K562 (cell line): ENCODE results near the gene LARP4B. TPM values are rescaled to one million over a fixed set of nuclear protein-coding genes. Genes with fewer than 3 reads are reported as not detected.

Experiments used
- ATAC-seq: fragments of 200-7000 bp; cut with Tn5 transposase; 3 replicates; pipeline ENCODE4 v1.9.1; 2020; ENCODE audit warnings: moderate library complexity
- BruUV-seq: library from RNA; stranded (reverse); fragments of 400-500 nt; replicated peaks from 2 replicates; lab custom pipeline; 2021; lab: Mats Ljungman, UMichigan
- CTCF ChIA-PET: fragments of 300-600 bp; formaldehyde crosslinking; extraction: SDS; loops from one replicate; lab custom pipeline; 2021; ENCODE audit warnings: low intra/inter-chr PET ratio; lab: Yijun Ruan, JAX
- POLR2A ChIA-PET: fragments of 300-600, 350-650 bp; sonication (Branson Sonifier 250); formaldehyde crosslinking; extraction: SDS; loops from one replicate; lab custom pipeline; 2021; ENCODE audit warnings: antibody characterized with exemption, inconsistent platforms; lab: Yijun Ruan, JAX
- DNase-seq, 4 experiments: peaks; one replicate each; pipeline versions ENCODE4 v3.0.0 to v3.0.0-alpha.2; 2011 to 2018; ENCODE audit warnings: low spot score in 3 of 4, mixed read lengths in 3 of 4; ENCODE audit errors: extremely low read depth in 1 of 4
- FAIRE-seq: peaks from 2 replicates; lab custom pipeline; 2011; peaks lifted over from hg19 to GRCh38; lab: Jason Lieb, UNC
- H2AFZ ChIP-seq: 2 replicates; pipeline ENCODE4 v1.6.0; 2011; ENCODE audit warnings: low read depth, low read length, control low read depth, inconsistent platforms
- H3K27ac ChIP-seq: fragments of 200-600 bp; 3 replicates; pipeline ENCODE4 v1.8.0; 2011; ENCODE audit warnings: low read depth, mild to moderate bottlenecking, control low read depth, inconsistent platforms, low read length, moderate library complexity, mixed read lengths; ENCODE audit errors: extremely low read depth
- H3K27me3 ChIP-seq, 2 experiments: fragments of 300-600 bp in 1 of 2; 2 replicates in 1 of 2; 3 replicates in 1 of 2; pipeline versions ENCODE4 v1.6.0 to v1.8.0; 2011; ENCODE audit warnings: inconsistent platforms in 2 of 2, low read length in 2 of 2, mild to moderate bottlenecking in 1 of 2, mixed read lengths in 1 of 2, moderate library complexity in 1 of 2; ENCODE audit not compliant: control insufficient read depth in 2 of 2, insufficient read depth in 2 of 2
- H3K36me3 ChIP-seq: fragments of 300-600 bp; 3 replicates; pipeline ENCODE4 v1.8.0; 2011; ENCODE audit warnings: mild to moderate bottlenecking, low read length, inconsistent platforms; ENCODE audit not compliant: control insufficient read depth, insufficient read depth
- H3K4me1 ChIP-seq, 2 experiments: fragments of 200-600 bp in 1 of 2; replicated peaks in 1 of 2; 2 replicates in 1 of 2; 3 replicates in 1 of 2; pipeline versions ENCODE4 v1.5.1 to v1.8.0; 2011; ENCODE audit warnings: inconsistent platforms in 2 of 2, low read length in 2 of 2, mild to moderate bottlenecking in 1 of 2, mixed read lengths in 1 of 2, moderate library complexity in 1 of 2; ENCODE audit not compliant: control insufficient read depth in 2 of 2, insufficient read depth in 2 of 2
- H3K4me2 ChIP-seq: 2 replicates; pipeline ENCODE4 v1.6.1; 2011; ENCODE audit warnings: low read length, control low read depth, inconsistent platforms, mixed read lengths; ENCODE audit not compliant: insufficient read depth
- H3K4me3 ChIP-seq: fragments of 200-600 bp; sonication (generic), shearing (Covaris generic); 2 replicates; pipeline ENCODE4 v1.5.1; 2016; ENCODE audit warnings: control low read depth, inconsistent platforms
- H3K79me2 ChIP-seq: fragments of 200-600 bp; 3 replicates; pipeline ENCODE4 v1.8.0; 2011; ENCODE audit warnings: low read length, inconsistent platforms; ENCODE audit not compliant: control insufficient read depth, insufficient read depth
- H3K9ac ChIP-seq, 2 experiments: 2 replicates each; pipeline versions ENCODE4 v1.6.0 to v1.6.1; 2011; ENCODE audit warnings: low read depth in 2 of 2, low read length in 2 of 2, control low read depth in 1 of 2, inconsistent platforms in 1 of 2, mild to moderate bottlenecking in 1 of 2, mixed read lengths in 1 of 2; ENCODE audit not compliant: insufficient read depth in 1 of 2
- H3K9me1 ChIP-seq: one replicate; pipeline ENCODE4 v1.6.0; 2011; ENCODE audit warnings: inconsistent platforms, mild to moderate bottlenecking, low read length, moderate library complexity; ENCODE audit not compliant: control insufficient read depth, insufficient read depth
- H3K9me3 ChIP-seq: replicated peaks from 2 replicates; pipeline ENCODE4 v1.5.1; 2011; ENCODE audit warnings: low read depth, low read length, inconsistent platforms; ENCODE audit not compliant: control insufficient read depth, insufficient read depth
- H4K20me1 ChIP-seq: replicated peaks from 2 replicates; pipeline ENCODE4 v1.6.1; 2011; ENCODE audit warnings: low read length, inconsistent platforms, mixed read lengths; ENCODE audit not compliant: control insufficient read depth, insufficient read depth
- CEBPB ChIP-seq: fragments of 450-650 bp; IDR thresholded peaks from 2 replicates; pipeline ENCODE4 v1.6.1; 2016; ENCODE audit warnings: missing genetic modification characterization, missing compliant biosample characterization
- CEBPG ChIP-seq, 3 experiments: fragments of 200-800 bp in 1 of 3; sonication (Bioruptor generic) in 1 of 3; sonication (generic) in 1 of 3; formaldehyde crosslinking in 1 of 3; IDR thresholded peaks in 2 of 3; conservative IDR thresholded peaks in 1 of 3; 2 replicates each; pipeline versions ENCODE4 v1.6.1 to v1.8.0; 2016 to 2022; ENCODE audit warnings: missing compliant biosample characterization in 2 of 3, missing genetic modification characterization in 2 of 3, mild to moderate bottlenecking in 1 of 3, missing genetic modification reagents in 1 of 3
- DDX20 ChIP-seq: fragments of 450-650 bp; IDR thresholded peaks from 2 replicates; pipeline ENCODE4 v1.6.1; 2016; ENCODE audit warnings: missing genetic modification characterization, low read depth, mild to moderate bottlenecking, missing compliant biosample characterization, moderate library complexity
- ETS2 ChIP-seq: IDR thresholded peaks from 2 replicates; pipeline ENCODE4 v1.6.1; 2016; ENCODE audit warnings: borderline replicate concordance, missing genetic modification characterization, mild to moderate bottlenecking, moderate library complexity, missing compliant biosample characterization; ENCODE audit not compliant: poor library complexity, severe bottlenecking
- JUN ChIP-seq, 2 experiments: sonication (generic) in 1 of 2; formaldehyde crosslinking in 1 of 2; IDR thresholded peaks; 2 replicates each; pipeline versions ENCODE4 v1.6.1 to v1.8.0; 2012 to 2022; ENCODE audit warnings: borderline replicate concordance in 2 of 2, mild to moderate bottlenecking in 2 of 2, improper control_type of control experiment in 1 of 2, low read depth in 1 of 2, low read length in 1 of 2, missing genetic modification reagents in 1 of 2
- NCOA2 ChIP-seq, 2 experiments: fragments of 450-650 bp; IDR thresholded peaks; 2 replicates each; pipeline ENCODE4 v1.6.1; 2018; ENCODE audit warnings: mild to moderate bottlenecking in 2 of 2, moderate library complexity in 1 of 2; ENCODE audit not compliant: partially characterized antibody in 2 of 2
- NR2C1 ChIP-seq, 2 experiments: fragments of 450-650 bp; IDR thresholded peaks; 2 replicates each; pipeline ENCODE4 v1.6.1; 2017; ENCODE audit warnings: mild to moderate bottlenecking in 2 of 2, antibody characterized with exemption in 1 of 2, inconsistent platforms in 1 of 2, missing compliant biosample characterization in 1 of 2, missing genetic modification characterization in 1 of 2
- PTBP1 ChIP-seq: fragments of 200-400 bp; formaldehyde crosslinking; IDR thresholded peaks from 2 replicates; pipeline ENCODE4 v1.6.1; 2017; ENCODE audit warnings: low read depth, low read length
- ZNF175 ChIP-seq: fragments of 200-800 bp; sonication (Bioruptor generic); IDR thresholded peaks from 2 replicates; pipeline ENCODE4 v1.6.1; 2016; ENCODE audit warnings: low read depth, mild to moderate bottlenecking, missing genetic modification characterization, missing compliant biosample characterization
- ZNF263 ChIP-seq: sonication (generic); formaldehyde crosslinking; IDR thresholded peaks from 2 replicates; pipeline ENCODE4 v1.8.0; 2022; ENCODE audit warnings: mild to moderate bottlenecking, missing genetic modification reagents, borderline replicate concordance
- WGBS: fragments of 100-300 bp; shearing (Covaris generic); methylation state at CpG from one replicate; pipeline ENCODE4 v1.1.6; 2016; ENCODE audit warnings: low coverage, mixed read lengths; ENCODE audit not compliant: insufficient coverage; ENCODE audit errors: missing lambda C conversion rate; 5-methylcytosine and 5-hydroxymethylcytosine counted together
- in situ Hi-C: fragments of 300-500 bp; cut with MboI; formaldehyde crosslinking; loops from 4 replicates; pipeline ENCODE4 v1.15.0; 2018; ENCODE audit warnings: inconsistent platforms, mixed read lengths
- intact Hi-C: fragments of 100-400 bp; cut with micrococcal nuclease; formaldehyde crosslinking; loops from 2 replicates; pipeline ENCODE4 v1.14.2; 2022
- polyA plus RNA-seq, 8 experiments: library from polyadenylated mRNA; depleted of rRNA in 4 of 8; stranded (reverse) in 5 of 8; unstranded in 3 of 8; fragments of >200 nt; fragmentation: Nextera tagmentation in 2 of 8; fragmentation: Illumina TruSeq in 1 of 8; extraction: Ambion mirVana in 2 of 8; extraction: Trizol in 1 of 8; gene quantifications; 2 replicates each; pipeline versions ENCODE4 v1.2.1 to v1.2.3, GENCODE V29; 2011 to 2014; ENCODE audit warnings: inconsistent platforms in 1 of 8, missing spikeins in 1 of 8
- total RNA-seq, 7 experiments: library from RNA; depleted of rRNA in 6 of 7; stranded (reverse); fragments of >200 nt in 6 of 7; fragmentation: Illumina TruSeq in 2 of 7; extraction: Trizol in 2 of 7; gene quantifications; 2 replicates each; pipeline versions ENCODE4 v1.2.1 to v1.2.3, GENCODE V29; 2011 to 2021; ENCODE audit warnings: low replicate concordance in 1 of 7
- TF ChIP-seq, protein P1 (sequence below), 2 experiments: IDR thresholded peaks in 1 of 2; conservative IDR thresholded peaks in 1 of 2; 2 replicates each; pipeline ENCODE4 v1.6.1; 2016; ENCODE audit warnings: low read depth in 2 of 2, mild to moderate bottlenecking in 1 of 2, missing compliant biosample characterization in 1 of 2, missing genetic modification characterization in 1 of 2, moderate library complexity in 1 of 2

LARP4B gene
- total and polyA plus RNA-seq, 9 of the 15 experiments (the other 6 are each of a cell fraction or from before 2014, with no cell fraction given), result 11.8 to 130 (median 42.6) TPM

DNA sequence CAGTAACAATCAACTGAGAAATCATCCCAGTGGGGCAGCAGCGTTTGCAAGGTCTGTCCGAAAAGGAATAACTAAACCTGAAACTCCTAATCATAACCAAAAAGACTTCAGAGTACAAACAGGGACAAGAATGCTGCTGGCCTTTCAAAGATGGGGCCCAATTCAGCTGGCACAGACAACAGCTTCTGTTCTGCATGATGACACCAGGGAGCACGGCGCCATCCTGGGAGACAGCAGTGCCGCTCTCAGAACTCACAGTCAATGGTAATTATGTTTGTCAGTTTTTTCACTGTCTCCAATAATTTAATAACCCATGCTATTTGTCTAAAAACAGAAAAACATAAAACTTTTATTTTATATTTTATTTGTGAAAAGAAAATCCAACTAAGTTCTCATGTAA is 90.0 kb downstream of the LARP4B start (continued):
- TF ChIP-seq ZNF175 (CRISPR knock-in tag), result no peak
- TF ChIP-seq, protein P1, sequence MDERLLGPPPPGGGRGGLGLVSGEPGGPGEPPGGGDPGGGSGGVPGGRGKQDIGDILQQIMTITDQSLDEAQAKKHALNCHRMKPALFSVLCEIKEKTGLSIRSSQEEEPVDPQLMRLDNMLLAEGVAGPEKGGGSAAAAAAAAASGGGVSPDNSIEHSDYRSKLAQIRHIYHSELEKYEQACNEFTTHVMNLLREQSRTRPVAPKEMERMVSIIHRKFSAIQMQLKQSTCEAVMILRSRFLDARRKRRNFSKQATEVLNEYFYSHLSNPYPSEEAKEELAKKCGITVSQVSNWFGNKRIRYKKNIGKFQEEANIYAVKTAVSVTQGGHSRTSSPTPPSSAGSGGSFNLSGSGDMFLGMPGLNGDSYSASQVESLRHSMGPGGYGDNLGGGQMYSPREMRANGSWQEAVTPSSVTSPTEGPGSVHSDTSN (CRISPR knock-in tag; IDR thresholded peaks at IDR 0.05; ENCODE audit: low read depth), result no peak
- TF ChIP-seq, protein P1 (tag; conservative IDR thresholded peaks at IDR 0.05; ENCODE audit: low read depth), result no peak
- no peak for TF ChIP-seq DDX20 (tag)
- TF ChIP-seq ETS2 (tag), result no peak
- no peak for TF ChIP-seq ZNF263 (CRISPR knock-in tag)
- no peak for TF ChIP-seq PTBP1

DNA sequence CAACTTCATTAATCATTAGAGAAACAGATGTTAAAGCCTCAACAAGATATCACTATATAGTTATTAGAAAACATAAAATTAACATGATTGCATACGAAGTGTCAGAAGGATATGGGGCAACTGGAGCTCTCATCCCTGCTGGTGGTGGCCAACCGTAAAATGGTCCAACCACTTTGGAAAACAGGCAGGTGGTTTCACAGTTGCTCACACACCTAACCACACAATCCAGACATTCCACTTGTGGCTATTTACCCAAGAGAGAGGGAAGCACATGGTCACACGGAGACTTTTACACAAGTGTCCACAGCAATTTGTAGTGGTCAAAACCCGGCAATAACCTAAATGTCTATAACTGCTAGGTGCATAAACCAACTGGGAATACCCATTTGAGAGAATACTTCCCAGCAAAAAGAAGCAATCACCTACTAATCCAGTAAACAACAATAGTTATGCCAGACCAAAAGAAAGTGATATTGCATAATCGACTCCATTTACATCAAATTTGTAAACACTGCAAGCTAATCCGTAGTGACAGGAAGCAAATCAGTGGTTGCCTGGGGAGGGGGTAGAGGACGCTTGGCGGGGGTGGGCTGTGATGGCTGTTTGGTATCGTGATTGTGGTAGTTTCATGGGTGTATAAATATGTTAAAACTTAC is 91.8 kb downstream of the LARP4B start:
- Histone ChIP-seq H3K27ac (no peak overlapping the region), H2AFZ (no peak overlapping the region), H3K9ac (no peak overlapping the region), H3K4me1 (no peaks in the 10 kb centered on the region), H3K9me1 (no peaks in the 10 kb centered on the region), H3K79me2 (peaks cover 31% of the 10 kb centered on the region; the same call in 2 of the 3 replicates), H4K20me1 (no peaks in the 10 kb centered on the region; the same call in 1 of the 2 replicates), H3K36me3 (peaks cover 92% of the 10 kb centered on the region), H3K4me3 (no peak overlapping the region), H3K9me3 (no peaks in the 10 kb centered on the region), H3K27me3 (no peaks in the 10 kb centered on the region), H3K4me2 (no peak overlapping the region)
- no peak for DNase-seq
- no peak for FAIRE-seq
- in situ Hi-C loops (no loop called here), intact Hi-C loops (no loop called here)
- CTCF ChIA-PET, result no interaction called here
- POLR2A ChIA-PET, result no interaction called here
- WGBS, result 90% methylated on average over 9 of the region's 9 CpGs
- TF ChIP-seq NCOA2 (IDR thresholded peaks at IDR 0.05; ENCODE audit: partially characterized antibody in 2 of 2) (no peak), JUN (IDR thresholded peaks at IDR 0.05; ENCODE audit: borderline replicate concordance, low read depth, low read length) (no peak), JUN (CRISPR knock-in tag; IDR thresholded peaks at IDR 0.05; ENCODE audit: borderline replicate concordance) (no peak), CEBPB (tag) (peak; percentile 57; the same call in 1 of the 2 replicates), NR2C1 (IDR thresholded peaks at IDR 0.05) (no peak), NR2C1 (tag; IDR thresholded peaks at IDR 0.05) (no peak), CEBPG (CRISPR knock-in tag; IDR thresholded peaks at IDR 0.05) (no peak), CEBPG (tag; conservative IDR thresholded peaks at IDR 0.05 in 1 of 2, IDR thresholded peaks at IDR 0.05 in 1 of 2) (0 out of 4 replicates have a peak, but pooled peaks of 1 of the 2 experiments have one; percentile 29)
- no peak for ATAC-seq
- no TSS peak for BruUV-seq
